ENCODE data around the gene ATP5ME.
"Not testable (repeated sequence)": the region's sequence is repeated elsewhere in the genome, so short reads cannot be mapped to it uniquely, and the experiment has no call there.

The ATP5ME gene

GRCh38 chr4:674172-675035, at the start of gene ATP5ME, which contains the start of gene MYL5:
ATP5ME (minus strand) TSS chr4:674276; CDS start chr4:674247, 29 bp downstream.
MYL5 (plus strand) TSS chr4:674542; CDS start chr4:678027, 3,485 bp downstream.
- peak; percentile 91 to 96 (median 94) for DNase-seq (ENCODE audit: low read depth in 3 of 3)

GRCh38 chr4:722851-723360, 48.8 kb upstream of the ATP5ME start:
- no peak for DNase-seq (ENCODE audit: low read depth in 3 of 3)

- DNase-seq (ENCODE audit: low read depth in 3 of 3) = no peak
These were observed 48.2 kb upstream of the ATP5ME start for GRCh38 chr4:722169-722725.

- DNase-seq (ENCODE audit: low read depth in 3 of 3) = no peak
These were observed 47.4 kb upstream of the ATP5ME start for GRCh38 chr4:721261-722168.

- no peak for DNase-seq (ENCODE audit: low read depth in 3 of 3)
These were observed 46.2 kb upstream of the ATP5ME start for GRCh38 chr4:720111-720860.

GRCh38 chr4:718460-718859, 44.4 kb upstream of the ATP5ME start:
- DNase-seq (ENCODE audit: low read depth in 3 of 3) = no peak

GRCh38 chr4:717601-718320, 43.7 kb upstream of the ATP5ME start:
- no peak for DNase-seq (ENCODE audit: low read depth in 3 of 3)

- no peak for DNase-seq (ENCODE audit: low read depth in 3 of 3)
These were observed 40.0 kb upstream of the ATP5ME start for GRCh38 chr4:714087-714486.

GRCh38 chr4:712916-713632, 39.0 kb upstream of the ATP5ME start:
- no peak for DNase-seq (ENCODE audit: low read depth in 3 of 3)

- DNase-seq (ENCODE audit: low read depth in 3 of 3) = no peak
These were observed 38.0 kb upstream of the ATP5ME start for GRCh38 chr4:712093-712492.

GRCh38 chr4:710916-711315, 36.8 kb upstream of the ATP5ME start:
- DNase-seq (ENCODE audit: low read depth in 3 of 3) = no peak

GRCh38 chr4:710116-710515, 36.0 kb upstream of the ATP5ME start:
- DNase-seq (ENCODE audit: low read depth in 3 of 3) = no peak

- DNase-seq (ENCODE audit: low read depth in 3 of 3) = no peak
These were observed 35.3 kb upstream of the ATP5ME start for GRCh38 chr4:709348-709747.

GRCh38 chr4:708631-708933, 34.5 kb upstream of the ATP5ME start:
- no peak for DNase-seq (ENCODE audit: low read depth in 3 of 3)

GRCh38 chr4:707929-708630, 34.0 kb upstream of the ATP5ME start:
- DNase-seq (ENCODE audit: low read depth in 3 of 3) = no peak

- no peak for DNase-seq (ENCODE audit: low read depth in 3 of 3)
These were observed 32.9 kb upstream of the ATP5ME start for GRCh38 chr4:706834-707598.

- DNase-seq (ENCODE audit: low read depth in 3 of 3) = not testable (repeated sequence)
These were observed 32.1 kb upstream of the ATP5ME start for GRCh38 chr4:706083-706633.
